Measurements from ENCODE around the gene FASTKD1.
"Not testable (repeated sequence)": the region's sequence is repeated elsewhere in the genome, so short reads cannot be mapped to it uniquely, and the experiment has no call there.

Gene FASTKD1

GRCh38 chr2:169540146-169540545, 33.5 kb downstream of the FASTKD1 start:
- no peaks in the 10 kb centered on the region for H3K4me1 ChIP-seq (ENCODE audit: control insufficient read depth, insufficient read depth, low read length)
- H3K27me3 ChIP-seq (ENCODE audit: control insufficient read depth, insufficient read depth, low read length, poor library complexity, severe bottlenecking) = no peaks in the 10 kb centered on the region
- 91% methylated on average over 1 of the region's 2 CpGs; no CpG with 5 or more reads in 1 of the 2 experiments for WGBS, 2 experiments
- no peaks in the 10 kb centered on the region for H3K36me3 ChIP-seq (ENCODE audit: control insufficient read depth, insufficient read depth, low read length)
- no peaks in the 10 kb centered on the region for H3K9me3 ChIP-seq (ENCODE audit: control insufficient read depth, low read length)
- no peak overlapping the region for H3K4me3 ChIP-seq (ENCODE audit: insufficient read depth, low read depth, low read length)
- H3K27ac ChIP-seq (ENCODE audit: insufficient read depth, low read depth, low read length, poor library complexity, severe bottlenecking) = no peak overlapping the region

GRCh38 chr2:169539460-169539859, 34.2 kb downstream of the FASTKD1 start:
- H3K4me1 ChIP-seq (ENCODE audit: control insufficient read depth, insufficient read depth, low read length); H3K36me3 ChIP-seq (ENCODE audit: control insufficient read depth, insufficient read depth, low read length); H3K4me3 ChIP-seq (ENCODE audit: insufficient read depth, low read depth, low read length); H3K27ac ChIP-seq (ENCODE audit: insufficient read depth, low read depth, low read length, poor library complexity, severe bottlenecking); H3K9me3 ChIP-seq (ENCODE audit: control insufficient read depth, low read length); H3K27me3 ChIP-seq (ENCODE audit: control insufficient read depth, insufficient read depth, low read length, poor library complexity, severe bottlenecking): not testable (repeated sequence)
- 91 to 96% methylated on average over 2 of the region's 2 CpGs for WGBS, 2 experiments

- H3K4me3 ChIP-seq (ENCODE audit: insufficient read depth, low read depth, low read length) = no peak overlapping the region
- H3K36me3 ChIP-seq (ENCODE audit: control insufficient read depth, insufficient read depth, low read length) = no peaks in the 10 kb centered on the region
- H3K9me3 ChIP-seq (ENCODE audit: control insufficient read depth, low read length) = no peaks in the 10 kb centered on the region
- 6% methylated on average over 2 of the region's 2 CpGs; no CpG with 5 or more reads in 1 of the 2 experiments for WGBS, 2 experiments
- no peaks in the 10 kb centered on the region for H3K27me3 ChIP-seq (ENCODE audit: control insufficient read depth, insufficient read depth, low read length, poor library complexity, severe bottlenecking)
- H3K27ac ChIP-seq (ENCODE audit: insufficient read depth, low read depth, low read length, poor library complexity, severe bottlenecking) = no peak overlapping the region
- H3K4me1 ChIP-seq (ENCODE audit: control insufficient read depth, insufficient read depth, low read length) = no peaks in the 10 kb centered on the region
Measured at GRCh38 chr2:169528271-169528701, 45.4 kb downstream of the FASTKD1 start.

GRCh38 chr2:169526451-169526850, 47.2 kb downstream of the FASTKD1 start:
- Histone ChIP-seq H3K4me3 (ENCODE audit: insufficient read depth, low read depth, low read length) (no peak overlapping the region), H3K27ac (ENCODE audit: insufficient read depth, low read depth, low read length, poor library complexity, severe bottlenecking) (no peak overlapping the region), H3K9me3 (ENCODE audit: control insufficient read depth, low read length) (no peaks in the 10 kb centered on the region), H3K4me1 (ENCODE audit: control insufficient read depth, insufficient read depth, low read length) (no peaks in the 10 kb centered on the region), H3K36me3 (ENCODE audit: control insufficient read depth, insufficient read depth, low read length) (no peaks in the 10 kb centered on the region), H3K27me3 (ENCODE audit: control insufficient read depth, insufficient read depth, low read length, poor library complexity, severe bottlenecking) (no peaks in the 10 kb centered on the region)

GRCh38 chr2:169525434-169525833, 48.2 kb downstream of the FASTKD1 start:
- Histone ChIP-seq H3K27me3 (ENCODE audit: control insufficient read depth, insufficient read depth, low read length, poor library complexity, severe bottlenecking) (no peaks in the 10 kb centered on the region), H3K4me3 (ENCODE audit: insufficient read depth, low read depth, low read length) (no peak overlapping the region), H3K27ac (ENCODE audit: insufficient read depth, low read depth, low read length, poor library complexity, severe bottlenecking) (no peak overlapping the region), H3K9me3 (ENCODE audit: control insufficient read depth, low read length) (no peaks in the 10 kb centered on the region), H3K4me1 (ENCODE audit: control insufficient read depth, insufficient read depth, low read length) (no peaks in the 10 kb centered on the region), H3K36me3 (ENCODE audit: control insufficient read depth, insufficient read depth, low read length) (no peaks in the 10 kb centered on the region)
- WGBS, 2 experiments = 84 to 94% methylated on average over 2 of the region's 2 CpGs

- Histone ChIP-seq H3K36me3 (ENCODE audit: control insufficient read depth, insufficient read depth, low read length) (no peaks in the 10 kb centered on the region), H3K27me3 (ENCODE audit: control insufficient read depth, insufficient read depth, low read length, poor library complexity, severe bottlenecking) (no peaks in the 10 kb centered on the region), H3K4me3 (ENCODE audit: insufficient read depth, low read depth, low read length) (no peak overlapping the region), H3K27ac (ENCODE audit: insufficient read depth, low read depth, low read length, poor library complexity, severe bottlenecking) (no peak overlapping the region), H3K9me3 (ENCODE audit: control insufficient read depth, low read length) (no peaks in the 10 kb centered on the region), H3K4me1 (ENCODE audit: control insufficient read depth, insufficient read depth, low read length) (no peaks in the 10 kb centered on the region)
- WGBS, 2 experiments = 93 to 98% methylated on average over 4 of the region's 5 CpGs
Measured at GRCh38 chr2:169523681-169524080, 50.0 kb downstream of the FASTKD1 start.

- Histone ChIP-seq H3K4me1 (ENCODE audit: control insufficient read depth, insufficient read depth, low read length) (no peaks in the 10 kb centered on the region), H3K4me3 (ENCODE audit: insufficient read depth, low read depth, low read length) (no peak overlapping the region), H3K36me3 (ENCODE audit: control insufficient read depth, insufficient read depth, low read length) (no peaks in the 10 kb centered on the region), H3K27ac (ENCODE audit: insufficient read depth, low read depth, low read length, poor library complexity, severe bottlenecking) (no peak overlapping the region), H3K9me3 (ENCODE audit: control insufficient read depth, low read length) (no peaks in the 10 kb centered on the region), H3K27me3 (ENCODE audit: control insufficient read depth, insufficient read depth, low read length, poor library complexity, severe bottlenecking) (no peaks in the 10 kb centered on the region)
Measured at GRCh38 chr2:169520896-169521295, 52.8 kb downstream of the FASTKD1 start.

GRCh38 chr2:169516488-169516995, 57.1 kb downstream of the FASTKD1 start:
- not testable (repeated sequence) for H3K9me3 ChIP-seq (ENCODE audit: control insufficient read depth, low read length); H3K27me3 ChIP-seq (ENCODE audit: control insufficient read depth, insufficient read depth, low read length, poor library complexity, severe bottlenecking); H3K27ac ChIP-seq (ENCODE audit: insufficient read depth, low read depth, low read length, poor library complexity, severe bottlenecking); H3K36me3 ChIP-seq (ENCODE audit: control insufficient read depth, insufficient read depth, low read length); H3K4me1 ChIP-seq (ENCODE audit: control insufficient read depth, insufficient read depth, low read length); H3K4me3 ChIP-seq (ENCODE audit: insufficient read depth, low read depth, low read length)
- 95% methylated on average over 10 of the region's 10 CpGs for WGBS, 2 experiments

- WGBS, 2 experiments = 91 to 95% methylated on average over 5 to 7 of the region's 7 CpGs
- H3K36me3 ChIP-seq (ENCODE audit: control insufficient read depth, insufficient read depth, low read length); H3K9me3 ChIP-seq (ENCODE audit: control insufficient read depth, low read length); H3K27me3 ChIP-seq (ENCODE audit: control insufficient read depth, insufficient read depth, low read length, poor library complexity, severe bottlenecking); H3K27ac ChIP-seq (ENCODE audit: insufficient read depth, low read depth, low read length, poor library complexity, severe bottlenecking); H3K4me3 ChIP-seq (ENCODE audit: insufficient read depth, low read depth, low read length); H3K4me1 ChIP-seq (ENCODE audit: control insufficient read depth, insufficient read depth, low read length): not testable (repeated sequence)
Measured at GRCh38 chr2:169514758-169515157, 58.9 kb downstream of the FASTKD1 start.

- Histone ChIP-seq H3K4me3 (ENCODE audit: insufficient read depth, low read depth, low read length) (no peak overlapping the region), H3K27me3 (ENCODE audit: control insufficient read depth, insufficient read depth, low read length, poor library complexity, severe bottlenecking) (no peaks in the 10 kb centered on the region), H3K9me3 (ENCODE audit: control insufficient read depth, low read length) (no peaks in the 10 kb centered on the region), H3K27ac (ENCODE audit: insufficient read depth, low read depth, low read length, poor library complexity, severe bottlenecking) (no peak overlapping the region), H3K4me1 (ENCODE audit: control insufficient read depth, insufficient read depth, low read length) (peaks cover 6% of the 10 kb centered on the region), H3K36me3 (ENCODE audit: control insufficient read depth, insufficient read depth, low read length) (no peaks in the 10 kb centered on the region)
- WGBS, 2 experiments = 88 to 94% methylated on average over 2 to 3 of the region's 3 CpGs
Measured at GRCh38 chr2:169513926-169514325, 59.7 kb downstream of the FASTKD1 start.

- H3K4me3 ChIP-seq (ENCODE audit: insufficient read depth, low read depth, low read length) = no peak overlapping the region
- H3K27ac ChIP-seq (ENCODE audit: insufficient read depth, low read depth, low read length, poor library complexity, severe bottlenecking) = no peak overlapping the region
- 100% methylated on average over 1 of the region's 1 CpG for WGBS, 2 experiments
- H3K4me1 ChIP-seq (ENCODE audit: control insufficient read depth, insufficient read depth, low read length) = peaks cover 6% of the 10 kb centered on the region
- H3K27me3 ChIP-seq (ENCODE audit: control insufficient read depth, insufficient read depth, low read length, poor library complexity, severe bottlenecking) = no peaks in the 10 kb centered on the region
- H3K36me3 ChIP-seq (ENCODE audit: control insufficient read depth, insufficient read depth, low read length) = no peaks in the 10 kb centered on the region
- H3K9me3 ChIP-seq (ENCODE audit: control insufficient read depth, low read length) = no peaks in the 10 kb centered on the region
Measured at GRCh38 chr2:169513094-169513493, 60.6 kb downstream of the FASTKD1 start.

Data from ectodermal cell (in vitro differentiated cells).